ENCODE results near the gene IARS1.

The IARS1 gene

DNA sequence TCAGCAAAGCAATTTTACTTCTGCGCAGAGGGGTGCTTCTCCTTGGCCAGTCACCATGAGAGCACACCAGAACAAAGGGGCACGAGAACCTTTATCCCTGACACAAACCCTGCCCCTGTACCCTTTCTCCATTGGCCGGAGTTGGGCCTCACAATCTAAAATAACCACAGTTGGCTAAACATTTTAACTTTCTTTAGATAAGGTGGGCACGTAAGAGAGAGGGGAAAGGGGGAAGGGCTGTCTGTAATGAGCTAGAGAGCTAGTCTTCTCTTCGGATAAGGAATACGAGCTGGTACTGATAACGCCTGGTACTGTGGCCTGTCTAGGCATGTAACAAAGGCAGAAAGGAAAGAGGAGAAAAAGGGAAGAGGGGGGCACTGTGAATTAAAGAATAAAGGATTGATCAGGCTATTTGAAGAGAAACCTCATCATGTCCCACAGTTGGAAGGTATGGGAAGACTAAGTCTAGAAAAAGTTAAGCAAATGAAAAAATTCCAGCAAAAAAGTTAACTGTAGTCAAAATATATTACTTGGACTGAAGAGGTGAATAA lies 1.8 kb upstream of the IARS1 start:
- no peak for DNase-seq

DNA sequence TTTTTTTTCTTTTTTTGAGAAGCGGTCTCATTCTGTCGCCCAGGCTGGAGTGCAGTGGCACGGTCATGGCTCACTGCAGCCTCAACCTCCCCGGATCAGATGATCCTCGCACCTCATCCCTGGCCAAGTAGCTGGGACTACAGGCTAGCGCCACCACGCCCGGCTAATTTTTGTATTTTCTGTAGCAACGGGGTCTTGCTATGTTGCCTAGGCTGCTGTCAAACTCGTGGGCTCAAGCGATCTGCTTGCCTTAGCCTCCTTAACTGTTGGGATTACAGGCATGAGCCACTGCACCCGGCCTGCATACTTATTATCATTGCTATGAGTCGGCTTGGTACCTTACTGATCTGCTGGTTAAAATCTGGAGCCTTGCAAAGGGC lies 790 bp upstream of the IARS1 start:
- peak in 1 of 2 donors; percentile 7 for DNase-seq

DNA sequence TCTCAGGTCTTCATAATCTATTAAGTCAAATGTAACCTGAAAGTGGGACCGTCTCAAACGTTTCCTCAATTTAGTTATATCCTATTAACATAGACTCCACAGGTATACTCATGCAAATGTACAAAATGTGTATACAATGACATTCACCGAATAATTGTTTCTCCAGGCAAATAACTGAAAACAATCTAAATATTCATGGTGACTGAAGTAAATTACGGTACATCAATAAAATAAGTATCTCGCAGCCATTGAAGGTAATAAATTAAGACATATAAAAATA lies 482 bp downstream of the IARS1 start:
- no peak for DNase-seq

DNA sequence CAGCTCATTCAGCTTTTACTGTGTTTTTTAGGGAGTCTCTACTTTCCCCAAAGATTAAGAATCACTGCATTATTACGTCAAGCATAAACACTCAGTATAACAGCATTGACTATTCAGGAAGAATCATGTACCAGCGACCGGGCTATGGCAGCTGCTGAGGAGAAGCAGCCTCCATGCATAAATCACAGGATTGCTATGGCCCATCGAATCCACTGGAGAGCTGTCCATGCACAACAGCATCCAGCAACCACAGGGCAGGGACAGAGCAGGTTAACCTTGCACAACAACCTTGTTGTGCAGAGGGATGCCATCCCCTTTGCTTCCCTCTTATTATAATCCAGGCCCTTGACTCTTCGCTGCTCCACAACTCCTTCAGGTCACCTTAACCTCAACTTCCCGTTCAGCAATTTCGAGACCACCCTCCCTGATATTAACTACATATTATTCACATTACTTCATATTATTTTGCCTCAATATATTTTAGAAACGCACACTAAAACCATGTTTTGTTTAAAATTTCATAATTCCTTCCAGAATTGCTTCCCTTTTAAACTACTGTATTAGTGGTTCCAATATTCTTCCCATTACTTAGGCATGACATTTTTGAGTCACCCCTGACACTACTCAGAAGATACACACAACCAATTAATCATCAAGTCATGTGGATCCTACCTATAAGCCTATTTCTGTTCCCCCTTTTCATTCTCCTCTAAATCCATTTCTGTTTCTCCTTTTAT lies 991 bp downstream of the IARS1 start:
- DNase-seq: no peak

DNA sequence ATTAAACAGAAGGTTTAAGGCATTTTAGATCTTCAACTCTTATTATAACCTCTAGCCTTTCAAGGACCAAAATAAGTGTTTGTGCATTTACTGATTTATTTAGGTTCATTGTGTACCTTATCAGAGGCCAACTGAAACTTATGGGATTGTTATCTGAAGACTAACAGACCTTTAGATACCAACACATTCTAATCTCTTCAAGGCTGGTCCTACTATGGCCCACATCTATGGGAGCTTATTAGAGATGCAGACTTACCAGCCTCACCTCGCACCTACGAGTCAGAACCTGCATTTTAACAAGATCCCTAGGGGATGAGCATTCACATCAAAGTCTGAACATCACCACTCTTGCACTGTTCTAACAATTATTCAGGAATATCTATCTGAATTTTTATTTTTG lies 1.9 kb downstream of the IARS1 start:
- no peak for DNase-seq

DNA sequence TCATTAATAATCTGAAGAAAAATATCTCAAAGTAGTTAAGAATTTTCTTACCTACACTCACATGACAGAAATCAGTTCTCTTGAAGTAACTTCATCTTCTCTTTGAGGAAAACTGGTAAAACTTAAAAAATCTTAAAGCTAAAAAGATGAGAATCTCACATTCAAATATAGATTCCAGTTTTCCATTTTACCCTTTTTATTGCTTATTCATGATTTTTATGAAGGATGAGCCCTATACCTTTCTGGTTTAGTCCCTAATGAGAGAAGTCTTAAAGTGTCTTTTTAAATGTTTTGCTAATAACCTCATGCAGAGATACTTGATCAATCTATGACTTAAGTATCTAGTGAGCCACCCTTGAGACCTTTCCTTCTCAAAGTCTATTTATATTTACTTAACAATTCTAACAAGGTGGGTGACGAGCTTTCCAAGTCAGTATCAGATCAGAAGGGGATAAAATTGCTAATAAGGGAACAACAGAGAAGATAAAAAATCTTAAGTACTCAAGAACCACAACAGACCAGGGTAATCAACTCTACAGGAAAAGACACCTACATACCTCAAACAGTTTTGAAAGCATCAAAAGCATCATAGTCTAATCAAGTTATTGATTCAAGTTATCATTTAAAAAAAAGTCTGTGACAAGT lies 2.6 kb downstream of the IARS1 start:
- DNase-seq: no peak

DNA sequence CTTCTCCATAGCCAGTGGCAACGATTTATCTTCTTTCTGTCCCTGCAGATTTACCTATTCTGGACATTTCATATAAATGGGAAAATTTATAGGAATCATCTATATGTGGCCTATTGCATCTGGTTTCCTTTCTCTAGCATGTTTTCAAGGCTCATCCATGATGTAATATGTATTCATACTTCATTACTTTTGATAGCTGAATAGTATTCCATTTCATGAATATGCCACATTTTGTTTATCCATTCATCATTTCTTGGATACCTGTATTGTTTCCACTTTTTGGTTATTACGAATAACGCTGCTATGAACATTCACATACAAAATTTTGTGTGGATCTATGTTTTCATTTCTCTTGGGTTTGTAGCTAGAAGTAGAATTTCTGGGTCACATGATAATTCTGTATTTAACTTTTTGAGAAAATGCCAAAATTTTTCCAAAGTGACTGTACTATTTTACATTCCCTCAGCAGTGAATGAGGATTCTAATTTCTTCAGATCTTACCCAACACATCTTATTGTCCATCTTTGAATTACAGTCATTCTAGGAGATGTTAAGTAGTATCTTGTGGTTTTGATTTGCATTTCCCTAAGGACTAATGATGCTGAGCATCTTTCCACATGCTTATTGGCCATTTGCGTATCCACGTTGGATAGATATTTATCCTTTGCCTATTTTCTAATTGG lies 3.6 kb downstream of the IARS1 start:
- DNase-seq: no peak

DNA sequence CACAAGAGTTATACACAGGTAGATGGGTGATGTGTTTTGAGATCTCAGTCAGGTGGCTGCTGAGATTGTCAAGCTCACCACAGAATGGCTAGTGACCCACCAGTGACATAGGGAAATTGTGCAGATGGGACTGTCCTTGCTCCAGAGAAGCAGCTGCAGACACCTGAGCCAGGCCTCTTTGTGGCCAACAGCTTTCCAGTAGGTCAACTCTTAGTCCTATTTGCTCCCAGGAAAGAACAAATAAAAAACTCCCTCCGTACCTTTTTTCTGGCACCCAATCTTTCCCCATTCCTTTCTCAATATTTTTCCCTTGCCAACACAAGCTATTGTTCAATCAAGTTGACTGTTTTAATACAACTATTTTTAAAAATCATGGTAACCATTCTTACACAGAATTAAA lies 14.2 kb downstream of the IARS1 start:
- DNase-seq: no peak

DNA sequence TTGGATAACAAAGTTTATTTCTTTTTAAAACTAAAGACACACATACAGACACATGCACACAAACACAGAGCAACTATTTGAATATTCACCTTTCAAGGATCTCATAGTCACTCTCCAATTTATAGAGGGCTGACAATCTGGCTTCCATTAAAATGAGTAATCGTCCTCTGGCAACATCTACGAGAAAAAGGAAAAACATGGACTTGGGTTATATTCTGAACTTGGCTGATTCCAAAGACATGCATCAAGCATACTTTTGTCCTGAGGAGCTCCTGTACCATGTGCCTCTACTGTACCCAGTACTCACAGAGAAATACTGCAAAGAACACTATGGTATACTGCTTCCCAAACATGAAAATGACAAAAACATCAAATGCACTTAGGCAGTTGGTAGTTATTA lies 15.4 kb downstream of the IARS1 start:
- no peak for DNase-seq

DNA sequence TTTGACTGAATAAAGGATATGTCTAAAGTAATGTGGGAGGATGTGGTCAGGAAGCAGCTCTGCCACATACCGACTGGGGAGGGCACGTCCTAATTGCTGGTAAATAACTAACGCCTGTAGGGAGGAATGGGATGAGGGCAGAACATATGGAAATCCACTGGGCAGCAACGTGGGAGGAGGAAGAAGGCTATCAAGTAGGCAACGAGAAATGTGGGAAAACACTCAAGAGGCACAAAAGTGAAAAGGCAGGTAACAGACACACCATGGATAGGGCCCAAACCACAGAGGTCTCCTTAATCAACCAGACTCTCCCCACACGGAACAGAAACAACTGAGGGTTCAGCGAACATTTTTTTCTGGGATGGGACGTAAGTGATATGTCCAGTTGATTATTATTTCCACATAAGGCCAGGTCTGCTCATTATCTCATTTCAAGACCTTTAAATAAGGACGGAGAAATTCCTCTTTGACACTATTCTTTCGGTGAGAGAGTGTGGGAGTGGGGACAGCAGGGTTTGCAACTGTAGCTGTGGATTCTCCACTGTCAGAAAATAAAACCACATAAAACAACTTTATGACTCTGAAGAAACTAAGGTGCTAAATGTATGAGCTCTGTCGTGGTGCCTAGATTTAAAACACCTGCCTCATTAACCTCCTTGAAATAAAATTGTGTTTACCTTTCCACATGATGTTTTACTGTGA lies 17.0 kb downstream of the IARS1 start:
- peak in 1 of 2 donors; percentile 17 for DNase-seq

DNA sequence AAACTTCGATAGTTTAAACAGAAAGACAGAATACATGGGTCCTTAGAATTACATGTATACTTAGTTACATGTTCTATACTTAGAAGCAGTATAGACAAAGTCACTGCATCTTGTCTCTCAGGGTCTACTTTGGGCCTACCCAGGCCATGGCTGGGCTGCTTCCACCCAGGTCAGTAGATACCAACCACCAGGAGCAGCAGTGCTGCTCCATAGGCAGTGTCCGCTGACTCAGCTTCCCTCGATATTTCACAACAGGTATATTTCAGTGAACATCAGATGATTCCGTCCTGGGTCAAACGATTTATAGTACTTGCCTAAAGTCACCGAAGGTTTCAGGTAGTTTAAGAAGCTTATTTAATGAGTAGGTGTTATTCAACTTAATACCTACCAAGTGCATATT lies 18.0 kb downstream of the IARS1 start:
- no peak for DNase-seq

DNA sequence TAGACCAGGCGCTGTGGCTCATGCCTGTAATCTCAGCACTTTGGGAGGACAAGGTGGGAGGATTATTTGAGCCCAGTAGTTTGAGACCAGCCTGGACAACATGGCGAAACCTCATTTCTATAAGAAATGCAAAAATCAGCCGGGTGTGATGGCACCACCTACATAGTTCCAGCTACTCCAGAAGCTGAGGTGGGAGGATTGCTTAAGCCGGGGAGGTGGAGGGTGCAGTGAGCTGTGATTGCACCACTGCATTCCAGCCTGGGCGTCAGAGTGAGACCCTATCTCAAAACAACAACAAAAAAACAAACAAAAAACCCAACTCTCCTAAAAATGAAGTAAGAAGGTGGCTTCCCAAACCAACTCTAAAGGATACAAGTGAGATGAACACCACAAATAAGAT lies 23.0 kb downstream of the IARS1 start:
- no peak for DNase-seq

DNA sequence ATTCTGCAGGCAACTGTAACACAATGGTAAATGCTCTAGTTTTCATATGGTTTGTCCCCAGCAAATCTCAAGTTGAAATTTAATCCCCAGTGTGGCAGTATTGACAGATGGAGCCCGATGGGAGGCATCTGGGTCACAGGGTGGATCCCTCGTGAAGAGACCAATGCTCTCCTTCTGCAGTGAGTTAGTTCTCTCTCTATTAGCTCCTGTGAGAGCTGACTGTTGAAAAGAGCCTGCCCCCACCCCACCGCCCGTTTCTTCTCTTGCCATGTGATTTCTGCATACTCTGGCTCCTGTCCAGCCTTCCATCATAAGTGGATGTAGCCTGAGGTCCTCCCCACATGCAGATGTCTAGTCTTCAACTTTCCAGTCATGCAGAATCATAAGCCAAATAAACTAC lies 27.0 kb downstream of the IARS1 start:
- DNase-seq: no peak

DNA sequence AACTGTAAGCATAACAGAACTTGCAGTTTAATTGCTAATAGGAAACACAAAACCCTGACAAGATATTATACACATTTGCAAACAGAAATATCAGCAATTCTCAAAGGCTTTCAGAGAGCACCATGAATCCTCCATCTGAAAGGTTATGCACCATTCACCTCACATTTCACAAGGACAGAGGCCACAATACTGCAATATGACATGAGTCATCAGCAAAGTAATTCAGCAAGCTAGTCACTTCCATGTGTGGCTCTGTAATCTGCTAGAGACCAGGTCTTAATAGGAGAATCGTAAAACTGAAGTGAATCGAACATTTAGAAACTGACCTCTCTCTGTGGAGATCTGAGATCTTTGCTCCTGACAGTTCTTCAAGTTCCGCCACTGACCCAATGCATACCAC lies 28.3 kb downstream of the IARS1 start:
- DNase-seq: no peak

DNA sequence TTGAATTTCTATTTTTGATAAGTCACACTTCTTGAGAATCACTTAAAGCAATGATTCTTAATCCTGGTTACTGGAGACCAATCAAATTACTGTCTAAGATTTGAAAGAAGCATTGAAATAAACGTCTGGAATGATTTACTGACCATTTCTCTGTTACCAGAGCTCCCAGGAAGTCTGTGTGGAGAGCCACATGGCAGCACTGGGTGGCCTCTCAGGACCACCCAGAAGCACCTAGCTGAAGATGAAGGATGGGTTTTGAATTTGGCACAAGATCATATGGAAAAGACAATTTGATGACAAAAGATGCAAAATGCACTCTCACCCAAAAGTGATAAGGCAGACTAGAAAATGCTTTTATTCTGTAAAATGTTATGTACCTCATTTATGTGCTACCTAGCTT lies 30.4 kb downstream of the IARS1 start:
- DNase-seq: no peak

DNA sequence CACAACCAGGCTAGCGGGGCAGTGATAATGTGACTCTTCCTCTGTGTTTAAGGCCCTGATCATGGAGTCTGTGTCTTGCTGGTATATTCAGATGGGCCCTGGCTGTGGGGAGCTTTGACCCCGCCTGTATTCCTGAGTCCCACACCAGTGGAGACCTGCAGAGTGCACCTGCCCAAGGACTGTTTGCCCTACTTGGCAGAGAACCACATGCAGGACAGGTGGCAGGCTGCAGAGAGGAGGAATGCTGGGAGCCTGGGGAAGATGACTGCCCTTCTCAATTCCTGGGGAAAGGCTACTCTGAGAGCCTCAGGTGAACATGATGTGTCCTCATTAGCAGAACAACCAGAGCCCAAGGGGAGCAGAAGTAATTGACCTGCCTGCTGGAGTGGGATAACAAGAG lies 36.2 kb downstream of the IARS1 start:
- no peak for DNase-seq

DNA sequence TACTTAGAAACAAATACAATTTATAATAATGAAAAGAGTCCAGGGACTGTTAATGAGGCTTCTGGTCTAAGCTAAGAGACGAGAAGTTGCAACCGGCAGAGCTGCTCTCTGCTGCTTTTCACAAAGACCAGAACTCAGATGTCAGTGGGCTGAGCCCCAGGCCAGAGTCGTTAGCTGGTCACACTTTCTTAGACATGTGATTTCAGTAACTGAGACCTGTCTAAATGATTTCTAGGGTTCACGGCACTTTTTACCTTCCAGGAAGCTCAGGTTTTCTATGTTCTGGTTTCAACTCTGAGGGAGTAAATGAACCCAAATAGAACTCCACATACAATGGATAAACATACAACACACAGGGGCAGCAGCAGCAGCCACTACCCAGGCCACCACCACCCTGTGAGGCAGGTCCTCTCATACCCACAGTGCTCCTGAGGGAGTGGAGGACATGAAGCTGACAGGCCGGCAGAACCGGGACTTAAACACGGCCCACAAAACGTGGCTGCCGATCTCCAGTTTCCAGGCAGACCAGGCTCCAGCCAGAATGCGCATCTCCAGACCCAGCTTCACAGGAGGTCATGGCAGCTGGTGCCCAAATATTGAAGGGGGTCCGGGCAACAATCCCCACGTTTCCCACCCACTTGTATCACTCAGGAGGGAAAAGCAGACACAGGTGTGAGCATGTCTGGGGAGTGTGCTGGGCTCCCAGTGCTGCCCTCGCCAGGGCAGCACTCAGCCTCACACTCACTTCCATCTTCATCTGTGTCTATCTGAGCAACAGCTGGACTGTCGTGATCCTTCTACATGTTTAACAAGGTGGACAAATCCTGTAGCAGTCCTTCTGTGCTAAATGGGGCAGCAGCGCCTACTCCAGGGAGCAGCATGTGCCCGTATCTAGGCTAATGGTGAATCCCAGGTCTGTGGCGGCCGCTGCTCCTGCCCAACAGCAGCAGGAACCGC lies 38.8 kb downstream of the IARS1 start:
- no peak for DNase-seq

DNA sequence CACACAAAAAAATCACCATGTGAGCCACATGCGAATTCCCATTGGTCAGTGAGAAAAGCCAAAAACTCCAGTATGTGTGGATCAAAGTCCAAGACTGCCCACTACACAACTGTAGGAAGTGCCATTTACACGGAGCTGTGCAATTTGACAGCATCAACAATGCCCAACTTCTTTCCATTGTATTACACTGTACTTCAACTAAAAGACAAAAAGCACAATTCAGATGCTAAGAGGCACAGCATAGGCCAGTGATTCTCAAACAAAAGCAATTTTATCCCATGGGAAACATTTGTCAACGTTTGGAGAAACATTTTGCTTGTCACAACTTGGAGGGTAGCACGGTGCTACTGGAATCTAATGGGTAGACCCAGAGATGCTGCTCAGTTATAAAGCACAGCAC lies 39.8 kb downstream of the IARS1 start:
- no peak for DNase-seq

DNA sequence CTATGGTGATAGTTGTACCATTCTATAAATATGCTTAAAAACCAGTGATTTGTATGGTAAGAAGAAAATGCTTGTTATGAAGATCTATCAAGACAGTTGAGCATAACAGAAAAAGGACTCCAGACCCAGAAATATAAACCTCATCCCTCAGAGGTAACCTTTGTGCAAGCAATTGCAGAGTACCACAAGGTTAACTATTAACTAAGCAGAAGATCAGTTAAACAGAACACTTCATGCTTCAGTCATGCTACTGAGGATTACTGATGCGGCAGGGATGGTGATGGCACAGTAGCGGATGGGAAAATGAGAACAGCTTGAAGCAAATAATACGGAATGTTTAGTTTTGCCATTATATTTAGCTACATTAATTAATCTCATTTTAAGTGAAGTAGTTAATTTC lies 45.5 kb downstream of the IARS1 start:
- DNase-seq: no peak

DNA sequence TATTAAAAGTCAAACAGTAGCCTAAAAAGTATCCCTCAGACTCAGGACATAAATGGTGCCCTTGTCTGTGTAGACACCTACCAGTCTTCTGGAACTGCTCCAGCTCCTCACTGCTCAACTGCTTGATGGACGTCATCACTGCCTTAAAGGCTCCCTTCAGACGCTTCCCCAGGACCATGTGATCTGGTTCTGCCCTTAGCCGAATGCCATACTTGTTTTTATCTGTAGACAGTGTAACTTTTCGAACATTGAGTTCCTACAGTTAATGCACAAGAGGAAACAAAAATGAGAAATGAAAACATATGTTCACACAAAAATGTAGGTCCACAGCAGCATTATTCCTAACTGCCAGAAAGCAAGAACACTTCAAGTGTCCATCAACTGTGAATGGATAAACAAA lies 46.2 kb downstream of the IARS1 start:
- DNase-seq: no peak

DNA sequence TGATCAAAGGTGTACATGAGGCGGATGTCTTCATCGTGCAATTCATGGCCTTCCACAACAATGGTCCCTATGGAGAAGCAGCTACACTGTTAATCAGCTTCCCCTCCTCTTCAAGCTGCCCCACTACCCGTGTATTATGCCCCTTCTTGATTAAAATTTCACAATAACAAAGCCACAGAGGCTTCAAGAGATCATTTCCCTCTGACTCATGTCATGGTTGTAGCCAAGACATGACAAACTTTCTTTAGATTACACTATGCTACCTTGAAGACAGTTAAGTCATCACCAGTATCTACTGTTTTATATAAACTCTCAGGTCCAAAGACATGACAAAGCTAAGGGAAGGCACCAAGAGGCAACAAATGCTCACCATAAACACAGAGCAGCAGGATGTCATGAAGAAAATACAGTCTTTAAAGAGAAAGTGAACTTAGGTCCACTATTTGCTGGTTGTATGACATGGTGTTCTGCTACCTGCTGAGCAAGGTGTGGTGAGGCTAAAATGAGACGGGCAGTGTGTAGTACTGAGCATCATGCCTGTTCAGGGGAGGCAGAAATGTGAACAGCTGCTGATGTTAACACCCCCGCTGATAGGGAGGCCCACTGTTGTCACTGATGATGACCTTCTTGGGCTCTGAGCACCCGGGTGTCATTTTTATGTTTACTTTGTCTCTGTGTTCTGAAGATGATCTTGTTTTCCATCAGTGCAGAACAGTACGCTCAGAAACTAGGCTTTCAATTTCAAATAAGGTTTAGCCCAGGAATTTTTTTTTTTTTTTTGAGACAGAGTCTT lies 48.3 kb downstream of the IARS1 start:
- DNase-seq: no peak

Measured in CD4-positive, alpha-beta T cell treated with Interleukin-4 for 1 hour (primary cell).